GM19463 (cell line): Measurements from ENCODE around the gene KIF24.
A peak's percentile ranks its signal among the peaks of the same experiment; 100 is the strongest.
"Not testable (repeated sequence)": the region's sequence is repeated elsewhere in the genome, so short reads cannot be mapped to it uniquely, and the experiment has no call there.

Experiments
- ATAC-seq: cut with Tn5 transposase; IDR thresholded peaks from one replicate; pipeline ENCODE4 v1.9.1; 2021; ENCODE audit warnings: mild to moderate bottlenecking, moderate library complexity; ENCODE audit not compliant: unreplicated experiment

The KIF24 gene, protein sequence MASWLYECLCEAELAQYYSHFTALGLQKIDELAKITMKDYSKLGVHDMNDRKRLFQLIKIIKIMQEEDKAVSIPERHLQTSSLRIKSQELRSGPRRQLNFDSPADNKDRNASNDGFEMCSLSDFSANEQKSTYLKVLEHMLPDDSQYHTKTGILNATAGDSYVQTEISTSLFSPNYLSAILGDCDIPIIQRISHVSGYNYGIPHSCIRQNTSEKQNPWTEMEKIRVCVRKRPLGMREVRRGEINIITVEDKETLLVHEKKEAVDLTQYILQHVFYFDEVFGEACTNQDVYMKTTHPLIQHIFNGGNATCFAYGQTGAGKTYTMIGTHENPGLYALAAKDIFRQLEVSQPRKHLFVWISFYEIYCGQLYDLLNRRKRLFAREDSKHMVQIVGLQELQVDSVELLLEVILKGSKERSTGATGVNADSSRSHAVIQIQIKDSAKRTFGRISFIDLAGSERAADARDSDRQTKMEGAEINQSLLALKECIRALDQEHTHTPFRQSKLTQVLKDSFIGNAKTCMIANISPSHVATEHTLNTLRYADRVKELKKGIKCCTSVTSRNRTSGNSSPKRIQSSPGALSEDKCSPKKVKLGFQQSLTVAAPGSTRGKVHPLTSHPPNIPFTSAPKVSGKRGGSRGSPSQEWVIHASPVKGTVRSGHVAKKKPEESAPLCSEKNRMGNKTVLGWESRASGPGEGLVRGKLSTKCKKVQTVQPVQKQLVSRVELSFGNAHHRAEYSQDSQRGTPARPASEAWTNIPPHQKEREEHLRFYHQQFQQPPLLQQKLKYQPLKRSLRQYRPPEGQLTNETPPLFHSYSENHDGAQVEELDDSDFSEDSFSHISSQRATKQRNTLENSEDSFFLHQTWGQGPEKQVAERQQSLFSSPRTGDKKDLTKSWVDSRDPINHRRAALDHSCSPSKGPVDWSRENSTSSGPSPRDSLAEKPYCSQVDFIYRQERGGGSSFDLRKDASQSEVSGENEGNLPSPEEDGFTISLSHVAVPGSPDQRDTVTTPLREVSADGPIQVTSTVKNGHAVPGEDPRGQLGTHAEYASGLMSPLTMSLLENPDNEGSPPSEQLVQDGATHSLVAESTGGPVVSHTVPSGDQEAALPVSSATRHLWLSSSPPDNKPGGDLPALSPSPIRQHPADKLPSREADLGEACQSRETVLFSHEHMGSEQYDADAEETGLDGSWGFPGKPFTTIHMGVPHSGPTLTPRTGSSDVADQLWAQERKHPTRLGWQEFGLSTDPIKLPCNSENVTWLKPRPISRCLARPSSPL (N-terminal part only)

DNA sequence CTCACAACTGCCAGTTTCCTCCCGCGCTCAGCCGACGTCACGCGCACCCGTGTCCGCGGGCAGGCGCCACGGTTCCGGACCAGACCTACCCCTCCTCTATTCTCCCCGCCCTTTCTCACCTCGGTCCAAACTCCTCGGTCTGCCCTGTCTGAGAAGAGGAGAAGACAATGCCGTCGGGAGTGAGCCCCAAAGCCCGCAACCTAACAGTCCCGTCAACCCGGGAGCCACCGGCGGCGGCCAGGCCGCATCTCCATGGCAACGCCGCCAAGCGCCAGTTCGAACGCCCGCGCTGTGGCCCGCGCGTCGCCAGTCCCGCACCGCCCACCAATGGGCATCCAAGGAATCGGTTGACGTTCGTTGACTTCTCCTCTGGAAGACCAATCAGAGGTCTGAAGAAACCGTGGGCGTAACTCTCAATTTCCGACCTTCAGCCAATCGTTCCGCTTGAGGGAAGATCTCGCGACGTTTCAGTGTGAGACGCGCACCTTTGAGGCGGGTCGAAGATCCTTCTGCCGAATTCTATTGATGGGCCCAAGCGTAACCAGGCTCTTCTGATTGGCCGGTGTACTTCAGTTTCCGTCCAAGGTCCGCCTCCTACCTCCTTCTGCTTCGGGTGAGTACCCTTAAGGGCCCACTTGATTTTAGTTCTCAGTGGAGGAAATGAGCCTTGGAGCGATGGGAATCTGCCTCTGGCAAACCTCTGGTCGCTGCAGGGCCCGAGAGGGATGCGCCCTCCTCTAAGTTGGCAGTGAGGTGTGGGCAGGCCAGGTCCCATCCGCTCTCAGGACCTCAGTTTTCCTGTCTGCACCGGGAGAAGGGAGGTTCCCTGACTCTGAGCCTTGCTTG, at the start of gene KIF24, which contains the start of gene NUDT2:
Gene KIF24 (minus strand): TSS at position 282 of the 846 bp plus-strand sequence. CDS start 17,922 bp downstream, outside the sequence.
Gene NUDT2 (plus strand): TSS at position 583 of the 846 bp plus-strand sequence. CDS start 9,471 bp downstream, outside the sequence.
- ATAC-seq = peak; percentile 95

DNA sequence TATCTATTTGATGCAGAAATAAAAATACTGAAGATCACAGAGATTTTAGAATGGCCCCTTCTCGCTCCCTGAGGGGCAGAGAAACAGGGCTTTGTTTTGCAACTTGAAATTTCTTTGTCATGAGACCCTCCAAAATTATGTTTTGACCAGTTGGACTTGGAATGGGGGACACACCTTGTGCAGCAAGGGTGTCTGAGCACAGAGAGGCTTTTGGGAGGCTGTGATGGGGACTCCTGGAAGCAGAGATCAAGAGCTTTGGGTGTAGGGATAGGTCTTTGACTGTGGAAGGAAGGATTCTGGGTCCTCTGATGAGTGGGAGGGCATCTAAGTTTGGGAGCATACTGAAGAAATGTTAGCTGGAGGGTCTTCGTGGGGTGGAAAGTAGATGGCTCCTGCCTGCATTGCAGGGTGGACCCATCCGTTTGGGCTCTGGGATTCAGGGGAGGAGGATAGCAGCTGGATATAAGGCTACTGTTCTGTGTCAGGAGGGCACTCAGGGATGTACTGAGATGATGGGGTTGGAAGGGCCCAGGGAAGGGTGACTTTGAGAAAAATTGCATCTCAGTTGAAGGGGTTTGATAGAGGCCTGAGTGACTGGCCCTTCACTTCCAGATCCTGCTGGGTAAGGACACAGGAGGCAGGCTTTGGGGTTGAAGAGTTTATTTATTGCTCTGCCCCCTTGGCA, 49.5 kb upstream of the KIF24 start:
- ATAC-seq = no peak

DNA sequence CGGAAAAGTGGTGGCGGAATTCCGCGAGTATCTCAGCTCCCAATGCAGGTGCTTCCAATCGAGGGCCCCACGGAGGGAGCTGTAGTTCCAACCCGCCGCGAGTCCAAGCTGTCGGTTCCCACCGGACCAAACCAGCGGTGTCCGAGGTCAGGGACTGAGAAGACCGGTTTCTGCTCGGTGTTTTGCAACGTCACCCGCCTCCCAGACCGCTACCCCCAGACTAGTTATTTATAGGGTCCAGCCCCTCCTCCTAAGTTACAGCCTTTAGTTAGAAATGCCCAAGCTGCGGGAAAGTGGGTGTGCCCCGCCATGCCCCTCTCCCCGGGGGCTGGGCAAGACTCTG, 48.3 kb upstream of the KIF24 start:
- no peak for ATAC-seq

DNA sequence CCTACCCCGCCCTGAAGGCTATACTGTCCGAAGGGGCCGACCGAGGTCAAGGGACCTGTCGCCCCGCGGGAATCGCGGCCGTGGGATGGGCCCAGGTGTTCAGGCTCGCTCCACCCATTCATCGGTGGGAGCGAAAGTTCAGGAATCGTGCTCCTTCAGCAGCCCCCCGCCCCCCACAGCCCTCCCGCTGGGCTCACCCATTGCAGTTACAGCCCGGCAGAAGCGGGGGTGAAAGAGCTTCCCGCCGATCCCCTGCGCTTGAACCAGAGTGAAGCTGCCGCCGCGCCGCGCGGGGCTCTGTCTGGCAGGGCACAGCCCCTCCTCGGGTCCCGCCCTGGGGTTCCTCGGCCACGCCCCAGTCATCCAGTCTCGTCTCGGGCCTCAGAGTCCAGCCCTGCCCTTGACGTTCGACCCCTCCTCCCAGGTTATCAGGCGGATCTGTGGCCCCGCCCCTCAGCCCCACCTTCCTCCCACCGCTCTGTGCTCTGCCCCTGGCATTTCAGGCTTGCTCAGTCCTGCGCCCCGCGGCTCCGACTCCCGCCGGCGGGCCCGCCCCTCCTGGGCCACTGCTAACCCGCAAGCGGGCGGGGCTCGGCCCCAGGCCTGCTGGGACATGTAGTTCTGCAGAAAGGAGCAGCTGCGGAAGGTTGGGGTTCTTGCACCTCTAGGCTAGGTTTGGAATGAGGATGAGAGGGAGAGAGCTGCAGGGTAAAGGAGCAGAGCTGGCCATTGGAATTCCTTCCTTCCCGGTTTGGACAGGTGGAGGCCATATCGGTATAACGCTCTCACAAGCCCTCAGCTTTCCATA, 47.7 kb upstream of the KIF24 start, which contains the start of gene MYORG:
Gene MYORG (minus strand): TSS at position 303 of the 808 bp plus-strand sequence. CDS start 3,955 bp downstream, outside the sequence.
- peak; percentile 82 for ATAC-seq

DNA sequence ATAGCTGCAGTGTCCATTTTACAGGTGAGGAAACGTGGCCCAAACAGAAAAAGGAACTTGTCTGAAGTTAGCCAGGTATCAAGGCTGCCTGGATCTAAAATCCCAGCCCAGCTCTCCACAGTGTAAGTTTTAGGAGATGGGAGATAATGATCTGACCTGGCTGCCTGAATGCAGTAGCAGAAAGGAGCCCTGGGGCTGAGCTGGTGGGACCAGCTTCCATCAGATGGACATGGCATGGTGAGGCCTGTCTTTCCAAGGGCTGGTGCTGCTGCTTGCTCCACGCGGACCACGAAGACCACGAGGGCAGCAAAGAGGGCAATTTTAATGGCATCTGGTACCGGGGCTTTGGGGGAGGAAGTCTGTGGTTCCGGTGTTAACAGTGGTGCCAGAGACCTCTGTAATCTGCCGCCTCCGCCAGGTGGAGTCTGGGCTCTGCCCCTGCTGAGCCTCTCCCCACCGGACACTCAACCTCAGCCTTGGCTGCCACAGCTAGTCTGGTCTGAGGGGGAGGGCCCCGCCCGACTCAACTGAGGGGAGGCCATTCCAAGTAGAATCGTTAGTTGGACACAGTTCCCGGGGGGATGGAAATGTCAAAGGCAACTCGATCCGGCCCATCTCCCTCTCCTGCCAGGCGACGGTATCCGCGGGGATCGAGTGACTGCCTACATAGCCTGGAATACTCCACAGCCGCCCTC, 47.0 kb upstream of the KIF24 start:
- no peak for ATAC-seq

DNA sequence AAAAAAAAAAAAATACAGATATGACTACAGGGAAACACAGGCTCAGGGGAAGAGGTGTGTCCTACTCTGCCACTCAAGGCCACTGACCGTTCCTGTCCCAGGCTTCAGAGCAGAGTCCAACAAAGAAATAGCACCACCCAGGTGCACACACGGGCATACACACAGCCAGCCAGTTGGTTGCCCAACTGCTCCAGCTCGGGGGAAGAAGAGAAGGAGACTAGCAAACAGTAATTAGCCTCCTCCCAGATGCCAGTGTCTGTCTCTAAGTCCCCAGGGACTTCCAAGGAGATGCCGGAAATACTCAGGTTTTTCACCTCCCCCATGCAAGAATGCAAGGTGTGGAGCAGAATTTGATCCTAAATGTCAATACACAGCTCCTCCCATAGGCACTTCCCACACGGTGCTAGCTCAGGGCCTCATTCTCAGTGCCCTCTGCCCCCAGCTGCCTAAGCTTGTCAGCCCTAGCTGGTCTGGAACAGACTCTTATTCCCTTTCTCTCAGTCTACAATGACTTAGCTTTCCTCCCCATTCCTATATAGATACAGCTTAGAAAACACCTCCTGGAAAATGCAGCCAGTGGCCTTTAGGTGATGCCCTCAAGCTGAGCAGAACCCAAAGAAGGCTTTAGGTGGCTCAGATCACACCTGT, 46.0 kb upstream of the KIF24 start:
- ATAC-seq = no peak

DNA sequence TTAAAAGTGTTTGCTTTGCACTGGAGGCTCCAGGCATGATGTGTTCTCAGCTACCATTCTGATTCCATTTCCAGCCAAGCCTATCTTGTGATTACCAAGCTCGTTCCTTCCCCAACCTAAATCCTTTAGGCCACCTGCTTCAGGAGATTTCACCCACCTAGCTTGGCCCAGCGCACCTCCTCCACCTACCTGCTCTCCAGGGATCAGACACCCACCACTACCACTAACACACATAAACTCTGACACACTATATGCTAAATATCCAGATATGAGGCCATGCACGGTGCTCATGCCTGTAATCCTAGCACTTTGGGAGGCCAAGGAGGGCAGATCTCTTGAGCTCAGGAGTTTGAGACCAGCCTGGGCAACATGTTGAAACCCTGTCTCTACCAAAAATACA, 45.3 kb upstream of the KIF24 start:
- ATAC-seq = no peak

DNA sequence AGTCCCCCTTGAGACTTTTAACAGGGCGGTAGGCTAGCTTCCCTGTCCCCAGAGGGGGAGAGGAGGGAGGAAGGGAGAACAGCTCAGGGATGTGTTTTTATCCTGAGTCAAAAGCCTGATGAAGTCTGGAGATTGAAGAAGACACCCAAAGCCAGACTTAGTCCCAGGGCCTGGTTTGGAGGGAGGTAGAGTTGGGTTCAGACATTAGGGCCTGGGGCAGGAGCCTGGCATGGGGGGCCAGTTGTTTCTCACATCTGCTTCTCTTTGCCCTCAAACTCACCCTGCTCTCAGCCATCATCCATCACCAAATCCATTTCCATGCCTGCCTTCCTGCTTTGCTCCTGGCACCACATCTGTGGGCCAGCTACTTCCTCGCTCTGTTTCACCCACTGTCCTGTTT, 44.7 kb upstream of the KIF24 start:
- no peak for ATAC-seq

DNA sequence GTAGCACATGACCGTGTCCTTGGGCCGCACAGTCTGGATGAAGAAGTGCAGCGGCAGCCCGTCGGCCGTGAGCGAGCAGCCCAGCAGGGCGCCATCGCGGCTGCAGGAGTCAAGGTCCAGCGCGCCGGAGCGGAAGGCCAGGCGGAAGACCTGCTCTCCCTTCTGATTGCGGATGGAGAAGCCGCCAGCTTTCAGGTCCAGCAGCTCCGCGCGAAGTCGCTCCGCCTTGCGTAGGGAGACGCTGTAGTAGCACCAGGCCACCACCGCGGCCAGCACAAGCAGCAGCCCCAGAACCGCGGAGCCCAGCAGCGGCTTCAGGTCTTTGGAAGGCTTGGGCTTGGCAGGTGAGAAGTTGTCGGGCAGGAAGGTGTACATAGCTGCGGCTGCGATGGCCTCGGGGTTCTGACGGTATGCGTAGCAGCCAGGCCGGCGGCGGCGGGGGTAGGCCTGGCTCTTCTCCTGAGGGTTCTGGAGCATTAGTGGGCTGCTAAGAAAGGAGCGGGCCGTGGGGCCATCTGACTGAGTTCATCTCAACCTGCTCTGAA, 43.5 kb upstream of the KIF24 start:
- ATAC-seq = no peak

DNA sequence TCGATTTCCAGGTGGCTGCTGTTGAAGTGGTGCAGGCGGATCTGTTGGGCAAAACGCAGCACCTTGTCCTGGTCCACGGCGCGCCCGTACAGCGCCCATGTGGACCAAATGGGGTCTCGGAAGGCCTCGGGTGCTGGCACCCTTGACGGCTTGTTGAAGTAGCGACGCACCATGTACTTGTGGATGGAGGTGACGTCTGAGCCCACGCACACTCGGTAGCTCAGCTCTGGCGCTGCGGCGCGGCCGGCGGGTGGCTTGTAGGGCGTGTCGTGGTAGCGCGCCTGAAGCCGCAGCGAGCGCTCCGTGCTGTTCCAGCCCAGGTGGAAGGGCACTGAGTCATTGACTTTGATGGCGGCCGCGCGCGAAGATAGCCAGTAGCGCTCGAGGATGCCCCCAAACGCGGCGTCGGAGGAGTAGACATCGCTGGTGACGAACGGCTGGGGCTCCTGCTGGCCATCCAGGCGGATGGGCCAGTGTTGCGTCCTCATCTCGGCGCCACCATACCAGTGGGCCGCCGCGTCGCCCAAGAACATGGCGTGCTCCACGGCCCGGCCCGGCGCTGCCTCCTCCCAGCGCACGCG, 42.9 kb upstream of the KIF24 start:
- ATAC-seq = no peak

DNA sequence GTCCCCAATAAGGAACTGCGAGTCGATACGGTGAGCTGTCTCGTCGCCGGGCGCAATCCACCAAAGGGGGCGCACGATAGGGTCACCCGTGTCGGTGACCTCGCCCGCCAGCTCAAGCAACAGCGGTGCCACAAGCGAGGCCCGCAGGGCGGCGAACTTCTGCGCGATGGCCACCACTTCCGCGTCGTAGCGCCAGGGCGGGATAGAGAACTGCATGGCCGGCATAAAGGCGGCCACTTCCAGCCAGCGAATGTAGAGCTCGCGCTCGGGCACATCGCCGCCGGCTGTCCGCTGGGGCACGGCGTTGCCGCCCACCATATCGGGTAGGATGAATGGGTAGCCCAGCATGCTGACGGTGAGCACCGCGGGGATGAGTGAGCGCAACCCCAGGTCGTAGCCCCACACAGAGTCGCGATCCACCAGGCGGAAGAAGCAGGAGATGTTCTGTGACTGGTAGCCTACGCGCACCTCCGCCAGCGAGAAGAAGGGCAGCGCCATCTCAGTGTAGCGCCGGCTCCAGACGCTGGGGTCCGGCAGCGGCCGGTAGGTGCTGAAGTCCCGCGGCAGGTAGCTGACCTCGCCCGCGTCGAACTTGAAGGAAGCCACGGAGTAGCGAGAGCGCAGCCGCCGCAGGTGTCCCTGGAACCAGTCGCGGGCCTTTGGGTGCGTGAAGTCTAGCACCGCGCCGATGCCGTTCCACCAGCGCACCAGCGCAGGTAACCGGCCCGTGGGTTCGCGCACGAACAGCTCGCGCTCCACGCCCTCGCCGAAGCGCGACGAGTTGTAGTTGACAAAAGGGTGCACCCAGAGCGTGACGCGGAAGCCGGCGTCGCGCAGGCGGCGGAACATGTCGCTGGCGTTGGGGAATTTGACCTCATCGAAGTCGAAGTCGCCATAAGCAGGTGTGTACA, 42.2 kb upstream of the KIF24 start:
- no peak for ATAC-seq

DNA sequence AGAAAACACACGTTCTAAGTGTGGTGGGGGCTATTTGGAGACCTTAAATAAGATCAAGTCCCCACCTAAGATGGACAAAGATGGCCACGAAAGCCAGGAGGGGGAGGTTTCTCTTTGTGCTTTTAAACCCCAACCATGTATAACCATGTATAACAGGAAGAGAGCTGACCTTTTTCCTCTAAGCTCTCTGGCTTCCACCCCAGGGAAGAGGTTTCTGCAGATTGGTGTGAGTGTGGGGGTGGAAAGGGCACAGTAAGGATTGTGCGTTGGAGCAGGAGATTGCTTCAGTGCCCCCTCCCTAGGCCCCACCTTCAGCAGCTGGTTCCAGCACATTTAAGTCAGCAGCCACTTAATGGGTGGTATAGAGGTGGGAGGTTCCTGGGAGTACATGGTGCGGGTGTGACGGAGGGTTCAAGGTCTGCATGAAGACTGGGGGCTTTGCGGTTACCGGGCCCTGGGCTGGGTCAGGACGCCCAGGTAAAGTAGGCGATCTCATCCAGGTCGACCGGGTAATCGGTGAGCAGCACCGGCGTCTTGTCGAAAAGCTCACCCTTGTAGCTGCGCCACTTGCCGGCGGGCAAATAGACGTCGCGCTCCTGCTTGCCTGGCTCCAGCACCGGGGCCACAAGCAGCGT, 41.4 kb upstream of the KIF24 start:
- no peak for ATAC-seq

DNA sequence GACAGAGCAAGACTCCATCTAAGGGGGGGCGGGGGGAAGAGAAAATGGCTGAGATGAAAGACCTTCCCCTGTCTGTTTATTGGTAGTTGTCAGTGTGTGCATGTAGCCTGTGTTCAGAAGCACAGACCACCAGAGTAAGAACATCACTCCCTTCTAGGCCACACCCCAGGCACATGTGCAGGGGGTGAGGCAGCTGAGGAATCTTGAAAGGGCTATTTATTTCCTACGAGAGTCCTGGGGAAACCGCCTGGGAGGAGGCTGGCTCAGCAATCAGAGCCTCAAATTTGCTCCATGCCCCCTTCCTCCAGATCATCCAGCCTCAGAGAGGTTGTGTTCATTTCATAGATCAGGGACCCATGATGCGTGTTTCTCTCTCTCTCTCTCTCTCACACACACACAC, 40.6 kb upstream of the KIF24 start:
- ATAC-seq = no peak

DNA sequence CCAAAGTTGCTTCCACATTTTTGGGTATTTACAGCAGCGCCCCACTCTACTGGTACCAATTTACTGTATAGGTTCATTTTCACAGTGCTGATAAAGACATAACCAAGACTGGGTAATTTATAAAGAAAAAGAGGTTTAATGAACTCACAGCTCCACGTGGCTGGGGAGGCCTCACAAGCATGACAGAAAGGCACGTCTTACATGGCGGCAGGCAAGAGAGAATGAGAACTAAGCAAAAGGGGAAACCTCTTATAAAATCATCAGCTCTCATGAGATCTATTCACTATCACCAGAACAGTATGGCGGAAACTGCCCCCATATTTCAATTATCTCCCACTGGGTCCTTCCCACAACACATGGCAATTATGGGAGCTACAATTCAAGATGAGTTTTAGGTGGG, 39.7 kb upstream of the KIF24 start:
- ATAC-seq = not testable (repeated sequence)

DNA sequence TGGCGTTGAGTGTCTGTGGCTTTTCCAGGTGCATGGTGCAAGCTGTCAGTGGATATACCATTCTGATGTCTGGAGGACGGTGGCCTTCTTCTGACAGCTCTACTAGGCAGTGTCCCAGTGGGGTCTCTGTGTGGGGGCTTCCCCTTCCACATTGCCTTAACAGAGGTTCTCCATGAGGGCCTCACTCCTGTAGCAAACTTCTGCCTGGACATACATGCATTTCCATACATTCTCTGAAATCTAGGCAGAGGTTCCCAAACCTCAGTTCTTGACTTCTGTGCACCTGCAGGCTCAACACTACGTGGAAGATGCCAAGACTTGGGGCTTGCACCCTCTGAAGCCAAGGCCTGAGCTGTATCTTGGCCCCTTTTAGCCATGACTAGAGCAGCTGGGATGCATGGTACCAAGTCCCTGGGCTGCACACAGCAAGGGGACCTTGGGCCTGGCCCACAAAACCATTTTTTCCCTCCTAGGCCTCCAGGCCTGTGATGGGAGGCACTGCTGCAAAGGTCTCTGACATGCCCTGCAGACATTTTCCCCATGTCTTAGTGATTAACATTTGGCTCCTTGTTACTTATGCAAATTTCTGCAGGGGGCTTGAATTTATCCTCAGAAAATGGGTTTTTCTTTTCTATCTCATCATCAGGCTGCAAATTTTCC, 38.8 kb upstream of the KIF24 start:
- ATAC-seq = not testable (repeated sequence)
